H1 (cell line): ENCODE measurements around the gene IFNAR2. TPM values are rescaled to one million over a fixed set of nuclear protein-coding genes. Genes with fewer than 3 reads are reported as not detected.

Experiments used
- CTCF ChIA-PET: fragments of 300-600 bp; sonication (Branson Sonifier 250); formaldehyde crosslinking; loops from one replicate; lab custom pipeline; 2021; ENCODE audit not compliant: partially characterized antibody; lab: Charles Lee
- POLR2A ChIA-PET: fragments of 300-600 bp; sonication (Branson Sonifier 250); formaldehyde crosslinking; loops from one replicate; lab custom pipeline; 2021; ENCODE audit warnings: inconsistent platforms; ENCODE audit not compliant: partially characterized antibody; lab: Charles Lee
- DNase-seq, 2 experiments: peaks; one replicate each; pipeline versions ENCODE4 v3.0.0 to v3.0.0-alpha.2; 2010 to 2022; ENCODE audit warnings: low spot score in 2 of 2, low read depth in 1 of 2, mixed read lengths in 1 of 2
- FAIRE-seq: peaks from 2 replicates; lab custom pipeline; 2011; peaks lifted over from hg19 to GRCh38; lab: Jason Lieb, UNC
- H2AFZ ChIP-seq: 2 replicates; pipeline ENCODE4 v1.8.1; 2012; ENCODE audit warnings: low read length, inconsistent platforms
- H2AK5ac ChIP-seq: 2 replicates; pipeline ENCODE4 v1.6.1; 2013; ENCODE audit warnings: low read depth, low read length
- H2BK120ac ChIP-seq: replicated peaks from 2 replicates; pipeline ENCODE3; 2013; ENCODE audit warnings: low read depth, low read length, inconsistent platforms
- H2BK12ac ChIP-seq: 2 replicates; pipeline ENCODE4 v1.6.1; 2013; ENCODE audit warnings: low read depth, low read length
- H2BK15ac ChIP-seq: 2 replicates; pipeline ENCODE4 v1.6.1; 2013; ENCODE audit warnings: low read length
- H2BK20ac ChIP-seq: 2 replicates; pipeline ENCODE4 v1.6.1; 2013; ENCODE audit warnings: low read length
- H2BK5ac ChIP-seq: 2 replicates; pipeline ENCODE4 v1.6.1; 2013; ENCODE audit warnings: low read depth, low read length
- H3K14ac ChIP-seq: 2 replicates; pipeline ENCODE4 v1.6.1; 2013; ENCODE audit warnings: inconsistent platforms; ENCODE audit not compliant: insufficient read length
- H3K18ac ChIP-seq: 2 replicates; pipeline ENCODE4 v1.6.1; 2013; ENCODE audit warnings: low read length; ENCODE audit errors: extremely low read depth
- H3K23ac ChIP-seq: 2 replicates; pipeline ENCODE4 v1.6.1; 2013; ENCODE audit warnings: inconsistent platforms; ENCODE audit not compliant: insufficient read length
- H3K23me2 ChIP-seq: 2 replicates; pipeline ENCODE4 v1.6.1; 2013; ENCODE audit warnings: low read depth, low read length
- H3K27ac ChIP-seq: 2 replicates; pipeline ENCODE4 v1.6.1; 2011; ENCODE audit warnings: low read depth, low read length, inconsistent platforms
- H3K27me3 ChIP-seq, 4 experiments: replicated peaks in 1 of 4; 1 replicate in 1 of 4; 2 replicates in 3 of 4; pipeline versions ENCODE4 v1.6.1 to v1.8.1; 2011 to 2013; ENCODE audit warnings: low read length in 3 of 4, mild to moderate bottlenecking in 3 of 4, inconsistent platforms in 2 of 4, mixed read lengths in 2 of 4, moderate library complexity in 1 of 4; ENCODE audit not compliant: control insufficient read depth in 3 of 4, insufficient read depth in 3 of 4; ENCODE audit errors: extremely low read depth in 1 of 4
- H3K36me3 ChIP-seq, 4 experiments: 2 replicates each; pipeline versions ENCODE4 v1.6.1 to v1.8.1; 2011 to 2013; ENCODE audit warnings: mild to moderate bottlenecking in 4 of 4, low read length in 3 of 4, moderate library complexity in 2 of 4, control low read depth in 1 of 4, inconsistent platforms in 1 of 4; ENCODE audit not compliant: insufficient read depth in 4 of 4, control insufficient read depth in 2 of 4
- H3K4ac ChIP-seq: replicated peaks from 2 replicates; pipeline ENCODE3; 2013; ENCODE audit warnings: low read length, low read depth, mixed read lengths, inconsistent platforms; ENCODE audit not compliant: insufficient read length
- H3K4me1 ChIP-seq, 4 experiments: replicated peaks in 1 of 4; 1 replicate in 1 of 4; 2 replicates in 3 of 4; pipeline versions ENCODE4 v1.6.1 to v1.8.1; 2011 to 2013; ENCODE audit warnings: low read length in 3 of 4, inconsistent platforms in 2 of 4, mixed read lengths in 1 of 4; ENCODE audit not compliant: insufficient read depth in 4 of 4, control insufficient read depth in 3 of 4
- H3K4me2 ChIP-seq, 2 experiments: 2 replicates each; pipeline versions ENCODE4 v1.6.1 to v1.8.1; 2011 to 2013; ENCODE audit warnings: low read depth in 2 of 2, low read length in 2 of 2, control low read depth in 1 of 2, inconsistent platforms in 1 of 2, mild to moderate bottlenecking in 1 of 2; ENCODE audit not compliant: insufficient read depth in 1 of 2
- H3K4me3 ChIP-seq, 4 experiments: fragments of 200-600, 300-600 bp in 1 of 4; sonication (generic), shearing (Covaris generic), sonication (Bioruptor Twin) in 1 of 4; 2 replicates each; pipeline versions ENCODE4 v1.5.1 to v1.8.1; 2011 to 2016; ENCODE audit warnings: low read length in 4 of 4, low read depth in 3 of 4, control low read depth in 2 of 4, inconsistent platforms in 2 of 4, mild to moderate bottlenecking in 2 of 4, mixed read lengths in 1 of 4, moderate library complexity in 1 of 4; ENCODE audit not compliant: insufficient read depth in 2 of 4; ENCODE audit errors: extremely low read depth in 1 of 4
- H3K56ac ChIP-seq: replicated peaks from 2 replicates; pipeline ENCODE3; 2013; ENCODE audit warnings: low read depth, mild to moderate bottlenecking, mixed read lengths, low read length, inconsistent platforms; ENCODE audit not compliant: insufficient read length
- H3K79me1 ChIP-seq: 2 replicates; pipeline ENCODE4 v1.6.1; 2013; ENCODE audit warnings: low read depth, low read length, control low read depth
- H3K79me2 ChIP-seq, 2 experiments: 2 replicates each; pipeline versions ENCODE4 v1.6.1 to v1.8.1; 2012 to 2013; ENCODE audit warnings: low read length in 2 of 2, mild to moderate bottlenecking in 2 of 2, inconsistent platforms in 1 of 2; ENCODE audit not compliant: insufficient read depth in 2 of 2, control insufficient read depth in 1 of 2
- H3K9ac ChIP-seq, 4 experiments: replicated peaks in 1 of 4; 1 replicate in 1 of 4; 2 replicates in 3 of 4; pipeline versions ENCODE4 v1.6.1 to v1.8.1; 2011 to 2013; ENCODE audit warnings: low read depth in 3 of 4, low read length in 3 of 4, control low read depth in 2 of 4, mild to moderate bottlenecking in 2 of 4, moderate library complexity in 2 of 4, inconsistent platforms in 1 of 4; ENCODE audit errors: extremely low read depth in 1 of 4
- H3K9me3 ChIP-seq, 2 experiments: 2 replicates each; pipeline versions ENCODE4 v1.6.1 to v1.8.1; 2012 to 2013; ENCODE audit warnings: mild to moderate bottlenecking in 2 of 2, moderate library complexity in 2 of 2, control low read depth in 1 of 2, inconsistent platforms in 1 of 2, low read depth in 1 of 2, low read length in 1 of 2, mixed read lengths in 1 of 2; ENCODE audit not compliant: insufficient read depth in 2 of 2
- H4K20me1 ChIP-seq, 2 experiments: replicated peaks in 1 of 2; 2 replicates each; pipeline versions ENCODE3 to v1.8.1; 2011 to 2013; ENCODE audit warnings: inconsistent platforms in 2 of 2, low read length in 2 of 2, mild to moderate bottlenecking in 1 of 2; ENCODE audit not compliant: insufficient read depth in 2 of 2, control insufficient read depth in 1 of 2
- H4K5ac ChIP-seq: 2 replicates; pipeline ENCODE4 v1.6.1; 2013; ENCODE audit warnings: low read length, low read depth, mixed read lengths, inconsistent platforms; ENCODE audit not compliant: insufficient read length
- H4K8ac ChIP-seq: 2 replicates; pipeline ENCODE4 v1.8.0; 2013; ENCODE audit warnings: mild to moderate bottlenecking, moderate library complexity, low read length, inconsistent platforms; ENCODE audit not compliant: insufficient read depth; ENCODE audit errors: extremely low read depth
- H4K91ac ChIP-seq: replicated peaks from 2 replicates; pipeline ENCODE3; 2013; ENCODE audit warnings: low read length, mixed read lengths, inconsistent platforms; ENCODE audit not compliant: insufficient read length
- BRCA1 ChIP-seq: IDR thresholded peaks from 2 replicates; pipeline ENCODE4 v1.6.1; 2012; ENCODE audit warnings: low read depth, low read length, improper control_type of control experiment
- E2F6 ChIP-seq: IDR thresholded peaks from 2 replicates; pipeline ENCODE4 v1.6.1; 2012; ENCODE audit warnings: inconsistent platforms
- POLR2A ChIP-seq, 2 experiments: IDR thresholded peaks; 1 replicate in 1 of 2; 2 replicates in 1 of 2; pipeline ENCODE4 v1.6.1; 2011; ENCODE audit warnings: low read depth in 2 of 2, low read length in 2 of 2, mild to moderate bottlenecking in 2 of 2; ENCODE audit errors: control extremely low read depth in 1 of 2
- SP2 ChIP-seq: IDR thresholded peaks from 2 replicates; pipeline ENCODE4 v1.6.1; 2012; ENCODE audit warnings: mild to moderate bottlenecking, low read length, inconsistent platforms
- WGBS, 2 experiments: shearing (Covaris generic) in 1 of 2; methylation state at CpG; one replicate each; pipeline versions ENCODE4 v1.1.6 to v1.1.7; 2013 to 2015; ENCODE audit warnings: low lambda C conversion rate in 2 of 2, mixed read lengths in 2 of 2, inconsistent platforms in 1 of 2, low coverage in 1 of 2, missing lambda C conversion rate in 1 of 2; ENCODE audit not compliant: insufficient replicate concordance in 2 of 2, insufficient coverage in 1 of 2, insufficient read length in 1 of 2; ENCODE audit errors: extremely low coverage in 1 of 2, missing lambda C conversion rate in 1 of 2; 5-methylcytosine and 5-hydroxymethylcytosine counted together
- polyA plus RNA-seq, 7 experiments: library from polyadenylated mRNA; depleted of rRNA in 3 of 7; stranded (reverse) in 5 of 7; unstranded in 2 of 7; fragments of >200 nt in 5 of 7; fragments of 200-250 nt in 2 of 7; gene quantifications; 1 replicate in 5 of 7; 2 replicates in 1 of 7; 4 replicates in 1 of 7; pipeline versions ENCODE4 v1.2.1 to v1.2.3, GENCODE V29; 2011 to 2013; ENCODE audit warnings: missing spikeins in 2 of 7, mixed read lengths in 2 of 7
- total RNA-seq: library from RNA; stranded (reverse); fragmentation: NEBNext Ultra II Directional; extraction: Animal tissue kit (Norgen Biotek cat#: 25700); gene quantifications from 2 replicates; pipeline ENCODE4 v1.2.1, GENCODE V29; 2021

Gene IFNAR2
- total and polyA plus RNA-seq, 2 of the 8 experiments (the other 6 are each of a cell fraction or from before 2014, with no cell fraction given) = 12.2 to 16.1 TPM

GRCh38 chr21:33185852-33186251 lies 43.9 kb upstream of the IFNAR2 start:
- no peaks in the 10 kb centered on the region for H3K23me2 ChIP-seq
- no peak overlapping the region for H4K8ac ChIP-seq
- H3K4me3 ChIP-seq = no peak overlapping the region
- H3K23ac ChIP-seq = no peak overlapping the region
- no peak overlapping the region for H4K91ac ChIP-seq
- no peak overlapping the region for H3K14ac ChIP-seq
- no peak overlapping the region for H3K27ac ChIP-seq
- no peak overlapping the region for H2AK5ac ChIP-seq
- H3K79me2 ChIP-seq = no peaks in the 10 kb centered on the region
- H3K4me2 ChIP-seq = no peak overlapping the region
- no peak overlapping the region for H3K18ac ChIP-seq
- H2BK20ac ChIP-seq = no peak overlapping the region
- FAIRE-seq = no peak
- 90% methylated on average over 6 of the region's 6 CpGs; no CpG with 5 or more reads in 1 of the 2 experiments for WGBS, 2 experiments
- H2AFZ ChIP-seq = no peak overlapping the region
- no peak overlapping the region for H3K56ac ChIP-seq
- H3K79me1 ChIP-seq = no peaks in the 10 kb centered on the region
- H4K5ac ChIP-seq = no peak overlapping the region
- CTCF ChIA-PET = interaction anchor here (0.8 to 2.3 kb wide), 6 partner anchors 11 to 262 kb away, joined by 3 to 10 read pairs (median 3); no protein-coding TSS in a partner anchor
- no peaks in the 10 kb centered on the region for H3K4me1 ChIP-seq
- H2BK12ac ChIP-seq = no peak overlapping the region
- no peak for DNase-seq
- no peaks in the 10 kb centered on the region for H4K20me1 ChIP-seq
- no peaks in the 10 kb centered on the region for H3K27me3 ChIP-seq
- no peak overlapping the region for H3K9ac ChIP-seq
- no peak overlapping the region for H2BK15ac ChIP-seq
- H2BK120ac ChIP-seq = no peak overlapping the region
- H3K36me3 ChIP-seq = no peaks in the 10 kb centered on the region
- H3K9me3 ChIP-seq = no peaks in the 10 kb centered on the region
- no peak overlapping the region for H2BK5ac ChIP-seq
- H3K4ac ChIP-seq = no peak overlapping the region
- POLR2A ChIA-PET = interaction anchor here (0.6 kb wide), 1 partner anchor 108 kb away, joined by 3 read pairs; no protein-coding TSS in a partner anchor
- TF ChIP-seq BRCA1 = no peak
- TF ChIP-seq E2F6 = no peak
- no peak for TF ChIP-seq POLR2A (IDR thresholded peaks at IDR 0.05; ENCODE audit: control extremely low read depth in 1 of 2, low read depth in 2 of 2, low read length in 2 of 2)
- no peak for TF ChIP-seq SP2
